Thoracic aorta (tissue), 2 donors: ENCODE results near the gene ENO2. TPM values are rescaled to one million over a fixed set of nuclear protein-coding genes. Genes with fewer than 3 reads are reported as not detected.
"Not testable (repeated sequence)": the region's sequence is repeated elsewhere in the genome, so short reads cannot be mapped to it uniquely, and the experiment has no call there.

ENCODE experiments used
- ATAC-seq: fragments of 150-250 bp; one replicate; pipeline ENCODE4 v1.8.0; 2017; ENCODE audit warnings: low read depth; ENCODE audit not compliant: insufficient number of reproducible peaks, low FRiP score
- DNase-seq: peaks from one replicate; pipeline ENCODE4 v3.0.0-alpha.2; 2020; ENCODE audit warnings: low spot score
- H3K27ac ChIP-seq, 2 donors: fragments of 200-600 bp; sonication (generic); 1 replicate in 1 of 2; 2 replicates in 1 of 2; pipeline ENCODE4 v1.5.1; 2016; ENCODE audit warnings: mild to moderate bottlenecking in 2 of 2, moderate library complexity in 2 of 2
- H3K27me3 ChIP-seq: fragments of 200-600 bp; sonication (generic); replicated peaks from 2 replicates; pipeline ENCODE4 v1.6.0; 2016; ENCODE audit warnings: mild to moderate bottlenecking; ENCODE audit not compliant: insufficient read depth
- H3K36me3 ChIP-seq: fragments of 200-600 bp; sonication (generic); one replicate; pipeline ENCODE4 v1.5.1; 2016
- H3K4me1 ChIP-seq, 2 donors: fragments of 200-600 bp; sonication (generic); 1 replicate in 1 of 2; 2 replicates in 1 of 2; pipeline versions ENCODE4 v1.5.1 to v1.6.0; 2016; ENCODE audit warnings: low read depth in 2 of 2, mild to moderate bottlenecking in 1 of 2; ENCODE audit not compliant: control insufficient read depth in 1 of 2
- H3K4me3 ChIP-seq: fragments of 200-600 bp; sonication (generic); 2 replicates; pipeline ENCODE4 v1.5.1; 2016; ENCODE audit warnings: mild to moderate bottlenecking
- H3K9me3 ChIP-seq: fragments of 200-600 bp; sonication (generic); 2 replicates; pipeline ENCODE4 v1.5.1; 2016
- CTCF ChIP-seq: fragments of 200-600 bp; sonication (generic); IDR thresholded peaks from one replicate; pipeline ENCODE4 v1.5.1; 2019; ENCODE audit warnings: antibody characterized with exemption
- total RNA-seq, 2 donors: library from RNA; depleted of rRNA; stranded (reverse); fragments of >200 nt; gene quantifications; one replicate each; pipeline versions ENCODE4 v1.1.0 to v1.2.3, GENCODE V29; 2016

Gene ENO2
- total RNA-seq, result 10 to 100 TPM; 53.6 to 57.9 TPM

- Histone ChIP-seq H3K4me1 (peaks cover 16 to 18% of the 10 kb centered on the region in 2 donors), H3K27ac (peak within 1 kb of the TSS; percentile 94), H3K9me3 (no peaks in the 10 kb centered on the region), H3K36me3 (peaks cover 11% of the 10 kb centered on the region), H3K4me3 (peak within 1 kb of the TSS; percentile 99), H3K27me3 (no peaks in the 10 kb centered on the region)
- peak; percentile 77 for ATAC-seq
- TF ChIP-seq CTCF, result no peak
- DNase-seq, result peak; percentile 60
Observed at GRCh38 chr12:6914246-6914946, at the start of gene ENO2. Gene ENO2 (plus strand): TSS chr12:6914580. CDS start chr12:6915833, 1,253 bp downstream.

- H3K4me3 ChIP-seq, ATAC-seq, DNase-seq, H3K27me3 ChIP-seq, H3K9me3 ChIP-seq, H3K27ac ChIP-seq: not testable (repeated sequence)
- H3K4me1 ChIP-seq, result peaks cover 15 to 27% of the 10 kb centered on the region in 2 donors
- peaks cover 49% of the 10 kb centered on the region for H3K36me3 ChIP-seq
Observed at GRCh38 chr12:6865307-6865706, 49.1 kb upstream of the ENO2 start.

- Histone ChIP-seq H3K4me1 (peaks cover 20 to 35% of the 10 kb centered on the region in 2 donors), H3K4me3 (peak overlapping the region; percentile 99), H3K27ac (peak overlapping the region; percentile 97 to 98), H3K9me3 (no peaks in the 10 kb centered on the region), H3K36me3 (peaks cover 41% of the 10 kb centered on the region), H3K27me3 (no peaks in the 10 kb centered on the region)
- ATAC-seq (no peak), DNase-seq (no peak)
- TF ChIP-seq CTCF, result no peak
Observed at GRCh38 chr12:6866163-6866919, 48.0 kb upstream of the ENO2 start.

GRCh38 chr12:6866920-6867412 lies 47.4 kb upstream of the ENO2 start:
- ATAC-seq, result peak; percentile 3
- Histone ChIP-seq H3K9me3 (no peaks in the 10 kb centered on the region), H3K27me3 (no peaks in the 10 kb centered on the region), H3K4me1 (peaks cover 26 to 41% of the 10 kb centered on the region in 2 donors), H3K27ac (peak overlapping the region; percentile 97 to 98), H3K4me3 (peak overlapping the region; percentile 99), H3K36me3 (peaks cover 35% of the 10 kb centered on the region)
- no peak for TF ChIP-seq CTCF
- DNase-seq, result peak; percentile 56

- Histone ChIP-seq H3K4me1 (peaks cover 28 to 44% of the 10 kb centered on the region in 2 donors), H3K9me3 (no peaks in the 10 kb centered on the region), H3K36me3 (peaks cover 29% of the 10 kb centered on the region), H3K27ac (peak within 1 kb of the TSS; percentile 97 to 98), H3K27me3 (no peaks in the 10 kb centered on the region), H3K4me3 (peak within 1 kb of the TSS; percentile 99)
- TF ChIP-seq CTCF, result no peak
- DNase-seq (no peak), ATAC-seq (peak; percentile 81)
Observed at GRCh38 chr12:6867413-6868210, 46.8 kb upstream of the ENO2 start, which contains the start of gene TPI1. Gene TPI1 (plus strand): TSS chr12:6867531. CDS start chr12:6867567, 36 bp downstream.
